Activated naive CD8-positive, alpha-beta T cell treated with anti-CD3 and anti-CD28 coated beads, Interleukin-2, amount 50 U/mL, for 24 hours (primary cell): Measurements from ENCODE around the gene HTR2B.
"Not testable (repeated sequence)": the region's sequence is repeated elsewhere in the genome, so short reads cannot be mapped to it uniquely, and the experiment has no call there.

ENCODE experiments used
- ATAC-seq: fragments of 150-1000 bp; cut with Tn5 transposase; one replicate; pipeline ENCODE4 v1.10.0; 2021
- DNase-seq: peaks from one replicate; pipeline ENCODE4 v3.0.0; 2021
- H3K27ac Mint-ChIP-seq: one replicate; pipeline ENCODE4 v1.8.0; 2021; ENCODE audit warnings: mild to moderate bottlenecking, mixed read lengths
- H3K27me3 Mint-ChIP-seq: one replicate; pipeline ENCODE4 v1.8.0; 2021; ENCODE audit warnings: mixed read lengths
- H3K36me3 Mint-ChIP-seq: one replicate; pipeline ENCODE4 v1.8.0; 2021; ENCODE audit warnings: low read depth, mixed read lengths
- H3K4me1 Mint-ChIP-seq: one replicate; pipeline ENCODE4 v1.8.0; 2021; ENCODE audit warnings: mixed read lengths
- H3K4me3 Mint-ChIP-seq: one replicate; pipeline ENCODE4 v1.8.0; 2021; ENCODE audit warnings: mild to moderate bottlenecking, moderate library complexity, mixed read lengths
- H3K9me3 Mint-ChIP-seq: one replicate; pipeline ENCODE4 v1.8.0; 2021; ENCODE audit warnings: mixed read lengths

The HTR2B gene

DNA sequence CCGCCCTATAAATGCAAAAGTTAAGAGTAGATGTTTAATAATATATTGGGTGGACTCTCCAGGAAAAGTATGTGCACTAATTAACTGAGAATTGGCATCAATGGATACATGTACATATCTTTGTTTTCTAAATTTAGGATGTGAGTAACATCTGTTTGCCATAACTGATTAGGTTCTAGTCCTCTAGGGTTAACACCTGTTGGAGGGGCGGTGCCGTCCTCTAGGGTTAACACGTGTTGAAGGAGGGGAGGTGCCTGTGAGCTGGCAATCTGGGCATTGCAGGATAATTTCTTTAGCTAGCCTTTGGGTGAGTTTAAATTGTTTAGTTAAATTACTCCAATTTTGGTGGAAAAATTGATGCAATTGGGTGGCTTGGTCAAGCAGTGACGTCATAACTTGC, 30.9 kb downstream of the HTR2B start:
- Mint-ChIP-seq H3K27ac (no peak overlapping the region), H3K27me3 (no peaks in the 10 kb centered on the region), H3K9me3 (peaks cover 17% of the 10 kb centered on the region), H3K4me1 (no peaks in the 10 kb centered on the region), H3K36me3 (peaks cover 84% of the 10 kb centered on the region), H3K4me3 (no peak overlapping the region)
- no peak for DNase-seq
- ATAC-seq: no peak

DNA sequence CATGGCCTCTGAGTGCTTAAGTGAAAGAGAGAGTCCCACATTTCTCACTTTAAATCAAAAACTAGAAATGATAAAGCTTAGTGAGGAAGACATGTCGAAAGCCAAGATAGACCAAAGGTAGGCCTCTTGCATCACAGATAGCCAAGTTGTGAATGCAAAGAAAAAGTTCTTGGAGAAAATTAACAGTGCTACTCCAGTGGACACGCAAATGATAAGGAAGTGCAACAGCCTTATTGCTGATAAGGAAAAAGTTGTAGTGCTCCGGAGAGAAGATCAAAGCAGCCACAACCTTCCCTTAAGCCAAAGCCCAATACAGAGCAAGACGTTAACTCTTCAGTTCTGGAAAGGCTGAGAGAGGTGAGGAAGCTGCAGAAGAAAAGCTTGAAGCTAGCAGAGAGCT, 36.1 kb downstream of the HTR2B start:
- no peaks in the 10 kb centered on the region for H3K4me1 Mint-ChIP-seq
- ATAC-seq: no peak
- no peak for DNase-seq
- H3K27ac Mint-ChIP-seq: no peak overlapping the region
- no peaks in the 10 kb centered on the region for H3K27me3 Mint-ChIP-seq
- H3K36me3 Mint-ChIP-seq: peaks cover 66% of the 10 kb centered on the region
- no peak overlapping the region for H3K4me3 Mint-ChIP-seq
- H3K9me3 Mint-ChIP-seq: no peaks in the 10 kb centered on the region

DNA sequence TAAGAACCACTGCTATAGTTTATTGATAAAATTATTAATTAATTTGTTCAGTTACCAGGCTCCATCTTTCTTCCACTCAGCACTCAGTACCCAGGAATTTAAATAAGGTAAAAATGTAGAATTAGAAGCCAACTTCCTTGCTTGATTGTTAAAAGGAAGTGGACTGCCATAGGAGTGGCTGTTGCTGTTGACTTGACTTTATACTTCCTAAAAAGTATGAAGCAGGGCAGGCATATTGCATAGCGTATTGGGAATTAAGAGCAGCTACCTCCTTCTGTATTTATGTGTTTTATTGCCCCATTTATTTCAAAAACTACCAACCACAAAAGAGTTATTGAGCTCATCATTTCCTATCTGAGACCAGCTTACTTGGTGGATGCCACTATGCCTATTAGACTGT, 40.3 kb downstream of the HTR2B start:
- no peak for DNase-seq
- H3K27ac Mint-ChIP-seq: no peak overlapping the region
- H3K4me3 Mint-ChIP-seq: no peak overlapping the region
- no peak for ATAC-seq
- peaks cover 67% of the 10 kb centered on the region for H3K36me3 Mint-ChIP-seq
- H3K4me1 Mint-ChIP-seq: no peaks in the 10 kb centered on the region
- no peaks in the 10 kb centered on the region for H3K9me3 Mint-ChIP-seq
- no peaks in the 10 kb centered on the region for H3K27me3 Mint-ChIP-seq

DNA sequence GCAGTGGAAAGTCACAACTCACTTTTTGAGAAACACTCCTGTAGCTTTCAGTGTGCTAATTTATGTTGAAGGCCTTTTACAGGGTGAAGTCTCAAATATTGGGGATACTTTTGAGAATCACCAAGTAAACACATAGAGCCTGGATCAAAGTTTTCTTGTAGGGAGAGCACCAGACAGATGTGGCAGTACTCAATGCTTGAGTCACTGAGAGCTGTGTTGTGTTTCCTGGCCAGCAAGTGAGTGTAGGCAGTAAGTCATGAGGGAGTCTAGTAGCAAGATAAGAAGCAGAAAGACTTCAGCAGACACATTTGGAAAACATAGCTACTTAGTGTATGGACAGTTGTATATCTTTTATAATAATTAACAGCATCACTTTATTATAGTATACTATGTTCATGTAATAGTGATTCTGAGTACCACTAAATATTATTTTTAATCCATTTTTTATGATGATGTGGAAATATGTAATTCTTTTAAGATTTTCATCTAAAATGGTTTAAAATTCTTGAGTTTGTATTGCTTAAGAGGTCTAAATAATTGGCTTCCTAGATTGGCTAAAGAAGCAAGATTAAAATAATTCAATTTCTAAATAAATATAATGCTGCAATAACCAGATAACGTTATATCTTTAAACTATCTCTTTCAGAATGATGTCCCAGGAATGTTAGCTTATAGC, 55.3 kb downstream of the HTR2B start:
- Mint-ChIP-seq H3K4me3 (no peak overlapping the region), H3K4me1 (peaks cover 12% of the 10 kb centered on the region), H3K27ac (no peak overlapping the region), H3K9me3 (no peaks in the 10 kb centered on the region), H3K36me3 (peaks cover 55% of the 10 kb centered on the region), H3K27me3 (no peaks in the 10 kb centered on the region)
- no peak for ATAC-seq
- DNase-seq: no peak

DNA sequence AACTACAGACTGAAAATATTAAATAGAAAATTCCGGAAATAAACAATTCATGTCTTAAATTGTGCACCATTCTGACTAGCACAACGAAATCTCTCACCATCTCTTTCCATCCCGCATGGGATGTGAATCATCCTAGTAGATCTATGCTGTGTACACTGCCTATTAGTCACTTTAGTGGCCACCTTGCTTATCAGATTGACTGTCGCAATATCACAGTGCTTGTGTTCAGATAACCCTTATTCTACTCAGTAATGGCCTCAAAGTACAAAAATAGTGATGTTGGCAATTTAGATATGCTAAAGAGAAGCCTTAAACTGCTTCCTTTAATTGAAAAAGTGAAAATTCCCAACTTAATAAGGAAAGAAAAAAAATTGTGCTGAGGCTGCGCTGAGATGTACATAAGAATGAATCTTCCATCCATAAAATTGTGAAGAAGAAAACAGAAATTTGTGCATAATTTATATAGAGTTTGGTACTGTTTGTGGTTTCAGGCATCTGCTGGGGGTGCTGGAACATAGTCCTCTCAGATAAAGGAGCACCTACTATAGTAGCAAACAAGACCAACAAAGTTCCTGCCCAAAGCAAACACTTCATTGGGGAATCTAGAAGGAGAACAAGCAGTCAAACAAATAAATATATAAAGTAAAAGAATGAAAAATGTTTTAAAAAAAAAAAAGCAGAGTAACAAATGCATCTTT, 56.2 kb downstream of the HTR2B start:
- peaks cover 58% of the 10 kb centered on the region for H3K36me3 Mint-ChIP-seq
- H3K4me3 Mint-ChIP-seq: no peak overlapping the region
- no peaks in the 10 kb centered on the region for H3K9me3 Mint-ChIP-seq
- no peaks in the 10 kb centered on the region for H3K27me3 Mint-ChIP-seq
- H3K27ac Mint-ChIP-seq: peak overlapping the region; percentile 63
- H3K4me1 Mint-ChIP-seq: peaks cover 12% of the 10 kb centered on the region
- ATAC-seq: peak; percentile 97
- no peak for DNase-seq

DNA sequence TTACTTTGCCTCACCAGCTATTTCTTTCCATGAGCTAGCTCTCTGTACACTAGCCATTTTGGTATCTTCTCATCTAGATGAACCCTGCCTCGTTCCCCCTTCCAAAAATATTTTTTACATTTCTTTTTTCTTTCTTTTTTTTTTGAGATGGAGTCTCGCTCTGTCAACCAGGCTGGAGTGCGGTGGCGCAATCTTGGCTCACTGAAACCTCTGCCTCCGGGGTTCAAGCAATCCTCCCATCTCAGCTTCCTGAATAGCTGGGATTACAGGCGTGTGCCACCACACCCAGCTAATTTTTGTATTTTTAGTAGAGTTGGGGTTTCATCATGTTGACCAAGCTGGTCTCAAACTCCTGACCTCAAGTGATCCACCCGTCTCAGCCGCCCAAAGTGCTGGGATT, 57.3 kb downstream of the HTR2B start:
- not testable (repeated sequence) for ATAC-seq, H3K4me3 Mint-ChIP-seq, H3K9me3 Mint-ChIP-seq, DNase-seq, H3K27me3 Mint-ChIP-seq
- peak overlapping the region; percentile 63 for H3K27ac Mint-ChIP-seq
- peaks cover 62% of the 10 kb centered on the region for H3K36me3 Mint-ChIP-seq
- peaks cover 12% of the 10 kb centered on the region for H3K4me1 Mint-ChIP-seq

DNA sequence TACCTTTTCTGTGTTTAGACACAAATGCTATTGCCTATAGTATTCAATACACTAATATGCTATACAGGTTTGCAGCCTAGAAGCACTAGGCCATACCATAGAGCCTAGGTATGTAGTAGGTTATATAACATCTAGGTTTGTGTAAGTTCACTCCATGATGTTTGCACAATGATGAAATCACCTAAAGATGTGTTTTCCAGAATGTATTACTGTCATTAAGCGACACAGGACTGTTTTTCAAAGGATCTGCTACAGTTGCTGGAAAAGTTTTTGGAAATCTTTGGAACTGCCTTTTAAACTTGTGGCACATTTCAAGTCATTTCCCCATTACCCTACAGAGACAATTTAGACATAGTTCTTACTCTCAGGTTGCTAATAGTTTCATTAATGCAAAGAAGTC, 58.9 kb downstream of the HTR2B start:
- Mint-ChIP-seq H3K4me3 (no peak overlapping the region), H3K9me3 (no peaks in the 10 kb centered on the region), H3K36me3 (peaks cover 65% of the 10 kb centered on the region), H3K27me3 (no peaks in the 10 kb centered on the region), H3K27ac (no peak overlapping the region), H3K4me1 (peaks cover 12% of the 10 kb centered on the region)
- DNase-seq (no peak), ATAC-seq (no peak)

DNA sequence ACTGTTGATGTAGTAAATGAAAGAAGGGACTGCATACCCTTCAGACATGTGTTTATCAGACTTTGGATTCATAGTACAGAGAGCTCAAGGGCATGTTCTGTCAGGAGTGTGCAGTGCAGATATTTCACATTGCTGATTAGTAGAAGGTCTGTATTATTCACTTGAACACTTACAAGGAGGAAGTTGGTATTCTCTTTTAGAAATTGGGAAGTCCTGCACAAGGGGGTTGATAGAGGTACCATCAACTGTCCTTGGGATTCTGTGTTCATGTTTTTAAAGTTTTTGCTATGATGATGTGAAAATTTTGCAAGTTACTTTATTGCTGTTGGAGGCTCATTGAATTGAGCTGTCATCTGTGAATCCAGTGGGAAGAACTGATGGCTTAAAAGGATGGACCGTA, 61.5 kb downstream of the HTR2B start:
- H3K27me3 Mint-ChIP-seq: no peaks in the 10 kb centered on the region
- H3K9me3 Mint-ChIP-seq: no peaks in the 10 kb centered on the region
- ATAC-seq: no peak
- H3K36me3 Mint-ChIP-seq: peaks cover 62% of the 10 kb centered on the region
- DNase-seq: no peak
- H3K4me3 Mint-ChIP-seq: no peak overlapping the region
- no peak overlapping the region for H3K27ac Mint-ChIP-seq
- peaks cover 29% of the 10 kb centered on the region for H3K4me1 Mint-ChIP-seq

DNA sequence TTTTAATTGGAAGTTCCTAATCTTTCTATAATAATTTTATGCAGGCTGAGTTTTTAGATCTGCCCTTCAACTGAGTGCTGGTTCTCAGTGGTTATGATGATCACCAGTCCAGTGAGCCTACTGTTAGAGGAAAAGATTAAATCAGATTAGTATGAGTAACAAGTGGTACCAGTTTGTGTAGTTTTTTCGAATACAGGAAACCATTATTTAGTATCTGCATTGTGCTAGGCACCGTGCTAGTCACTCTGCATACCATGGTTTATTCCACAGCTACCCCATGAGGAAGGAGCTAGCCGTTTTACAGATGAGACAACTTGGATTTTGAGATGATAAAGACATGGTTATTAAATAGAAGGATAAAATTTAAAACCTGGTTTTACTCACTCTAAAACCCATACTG, 62.1 kb downstream of the HTR2B start:
- ATAC-seq (no peak), DNase-seq (no peak)
- no peak overlapping the region for H3K27ac Mint-ChIP-seq
- peaks cover 29% of the 10 kb centered on the region for H3K4me1 Mint-ChIP-seq
- no peak overlapping the region for H3K4me3 Mint-ChIP-seq
- no peaks in the 10 kb centered on the region for H3K27me3 Mint-ChIP-seq
- H3K9me3 Mint-ChIP-seq: no peaks in the 10 kb centered on the region
- H3K36me3 Mint-ChIP-seq: peaks cover 56% of the 10 kb centered on the region

DNA sequence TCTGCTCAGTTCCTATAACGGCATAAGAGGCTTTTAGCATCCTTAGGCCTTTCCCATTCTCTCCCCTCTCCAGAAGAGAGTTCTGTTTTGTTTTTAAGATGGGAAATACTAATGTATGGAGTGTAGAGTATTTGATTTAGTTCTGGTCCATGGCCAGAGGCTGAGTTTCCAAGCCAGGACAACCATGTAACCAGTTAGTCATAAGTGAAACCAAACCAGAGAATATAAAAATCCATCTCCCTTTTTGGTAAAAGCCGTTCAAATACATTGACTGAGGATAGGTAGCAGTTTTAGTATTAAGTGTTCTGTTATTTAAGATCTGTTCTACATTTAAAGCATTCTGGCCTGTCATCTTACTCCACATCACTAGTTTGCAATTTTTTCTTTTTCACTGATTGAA, 65.1 kb downstream of the HTR2B start:
- Mint-ChIP-seq H3K4me3 (no peak overlapping the region), H3K9me3 (no peaks in the 10 kb centered on the region), H3K27me3 (no peaks in the 10 kb centered on the region), H3K27ac (no peak overlapping the region), H3K36me3 (peaks cover 39% of the 10 kb centered on the region), H3K4me1 (peaks cover 38% of the 10 kb centered on the region)
- DNase-seq (no peak), ATAC-seq (no peak)

DNA sequence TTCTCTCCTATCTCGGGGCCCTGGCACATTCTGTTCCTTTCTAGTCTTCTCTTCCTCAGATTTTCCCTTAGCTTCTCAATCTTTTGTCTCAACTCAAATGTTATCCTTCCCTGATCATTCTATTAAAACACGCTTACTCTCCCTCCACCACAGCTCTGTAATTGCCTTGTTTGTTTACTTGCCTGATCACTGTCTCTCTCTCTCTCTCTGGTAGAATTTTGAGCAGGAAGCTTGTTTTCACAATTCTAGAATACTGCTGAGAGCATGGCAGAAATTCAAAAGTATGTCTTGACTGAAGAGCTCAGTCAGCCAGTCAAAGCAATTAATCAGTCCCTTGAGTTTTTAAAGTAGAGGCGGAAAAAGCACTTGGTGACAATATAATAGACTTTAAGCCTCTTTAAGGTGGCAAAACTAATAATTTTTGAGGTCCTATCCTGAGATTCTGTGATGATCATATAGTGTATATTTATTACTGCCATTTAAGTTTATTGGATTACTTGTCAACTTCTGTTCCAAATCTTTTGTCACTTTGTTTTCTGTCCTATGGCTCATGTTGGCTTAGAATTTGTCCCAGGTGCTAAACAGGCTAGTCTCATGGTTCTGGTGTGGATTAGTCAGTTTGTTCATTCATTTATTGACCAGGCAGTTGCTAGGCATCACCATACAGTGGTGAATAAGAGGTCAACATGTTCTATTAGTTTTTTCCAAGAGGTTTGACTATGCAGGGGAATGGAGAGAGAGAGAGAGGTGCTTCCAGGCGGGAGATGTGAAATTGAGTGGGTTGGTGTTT, 65.9 kb downstream of the HTR2B start:
- Mint-ChIP-seq H3K27me3 (peaks cover 3% of the 10 kb centered on the region), H3K9me3 (no peaks in the 10 kb centered on the region), H3K4me3 (peak overlapping the region; percentile 86), H3K4me1 (peaks cover 40% of the 10 kb centered on the region), H3K27ac (peak overlapping the region; percentile 32), H3K36me3 (peaks cover 35% of the 10 kb centered on the region)
- no peak for ATAC-seq
- DNase-seq: no peak
